NCI-H82 treated with DMSO at 0.1 percent for 48 hours (cell line): ENCODE data around the gene AFF3.
"Not testable (repeated sequence)": the region's sequence is repeated elsewhere in the genome, so short reads cannot be mapped to it uniquely, and the experiment has no call there.

Experiments
- DNase-seq: peaks from one replicate; lab custom pipeline; 2025; ENCODE audit not compliant: unreplicated experiment; lab: John Stamatoyannopoulos, UW

Gene AFF3

GRCh38 chr2:99520813-99521212 lies 621.6 kb downstream of the AFF3 start:
- no peak for DNase-seq

GRCh38 chr2:99520195-99520594 lies 622.2 kb downstream of the AFF3 start:
- no peak for DNase-seq

- no peak for DNase-seq
Observed at GRCh38 chr2:99514357-99514756, 628.0 kb downstream of the AFF3 start.

- no peak for DNase-seq
Observed at GRCh38 chr2:99512181-99512591, 630.2 kb downstream of the AFF3 start.

GRCh38 chr2:99509387-99509786 lies 633.0 kb downstream of the AFF3 start:
- no peak for DNase-seq

- DNase-seq, result no peak
Observed at GRCh38 chr2:99507937-99508818, 634.2 kb downstream of the AFF3 start.

GRCh38 chr2:99504844-99505584 lies 637.4 kb downstream of the AFF3 start:
- no peak for DNase-seq

GRCh38 chr2:99503662-99504416 lies 638.6 kb downstream of the AFF3 start:
- not testable (repeated sequence) for DNase-seq

- DNase-seq, result no peak
Observed at GRCh38 chr2:99496021-99496420, 646.4 kb downstream of the AFF3 start.
